Measurements from ENCODE around the gene TBC1D22A.

Gene TBC1D22A

DNA sequence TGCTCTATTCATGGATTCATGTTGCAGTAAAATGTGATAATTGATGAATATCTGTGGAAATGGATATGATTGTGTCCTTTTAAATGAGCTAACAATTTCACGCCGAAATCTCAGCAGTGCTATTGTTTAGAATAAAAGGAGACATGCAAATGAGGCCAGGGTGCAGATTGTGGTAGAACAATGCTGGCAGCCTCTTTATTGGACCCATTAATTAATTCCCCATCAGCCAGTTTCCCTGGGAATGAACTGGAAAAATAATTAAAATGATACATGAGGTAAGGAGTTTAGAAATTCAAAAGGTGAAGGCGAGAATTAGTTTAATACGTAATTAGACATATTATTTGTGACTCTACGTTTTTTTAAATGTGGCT, 306.2 kb downstream of the TBC1D22A start:
- no peak for DNase-seq (ENCODE audit: low read depth in 1 of 2, low spot score in 1 of 2)

DNA sequence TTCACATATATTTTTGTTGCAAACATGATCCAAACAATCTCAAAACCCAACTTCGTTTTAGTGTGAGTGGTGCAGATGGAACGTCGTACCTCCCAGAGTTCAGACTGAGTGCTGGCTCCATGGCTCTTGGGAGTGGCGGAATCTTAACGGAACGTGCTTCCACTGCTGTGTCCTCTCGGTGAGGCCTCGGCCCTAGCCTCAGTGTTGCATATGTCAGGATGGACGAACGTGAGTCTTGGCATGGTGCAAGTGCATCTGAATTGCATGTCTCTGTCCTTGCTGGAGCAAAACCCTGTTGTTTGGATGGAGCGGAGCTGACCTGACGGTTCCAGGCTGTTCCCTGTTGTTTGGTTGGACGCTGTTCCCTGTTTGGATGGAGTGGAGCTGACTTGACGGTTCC, 306.8 kb downstream of the TBC1D22A start:
- DNase-seq (ENCODE audit: low read depth in 1 of 2, low spot score in 1 of 2), result no peak

DNA sequence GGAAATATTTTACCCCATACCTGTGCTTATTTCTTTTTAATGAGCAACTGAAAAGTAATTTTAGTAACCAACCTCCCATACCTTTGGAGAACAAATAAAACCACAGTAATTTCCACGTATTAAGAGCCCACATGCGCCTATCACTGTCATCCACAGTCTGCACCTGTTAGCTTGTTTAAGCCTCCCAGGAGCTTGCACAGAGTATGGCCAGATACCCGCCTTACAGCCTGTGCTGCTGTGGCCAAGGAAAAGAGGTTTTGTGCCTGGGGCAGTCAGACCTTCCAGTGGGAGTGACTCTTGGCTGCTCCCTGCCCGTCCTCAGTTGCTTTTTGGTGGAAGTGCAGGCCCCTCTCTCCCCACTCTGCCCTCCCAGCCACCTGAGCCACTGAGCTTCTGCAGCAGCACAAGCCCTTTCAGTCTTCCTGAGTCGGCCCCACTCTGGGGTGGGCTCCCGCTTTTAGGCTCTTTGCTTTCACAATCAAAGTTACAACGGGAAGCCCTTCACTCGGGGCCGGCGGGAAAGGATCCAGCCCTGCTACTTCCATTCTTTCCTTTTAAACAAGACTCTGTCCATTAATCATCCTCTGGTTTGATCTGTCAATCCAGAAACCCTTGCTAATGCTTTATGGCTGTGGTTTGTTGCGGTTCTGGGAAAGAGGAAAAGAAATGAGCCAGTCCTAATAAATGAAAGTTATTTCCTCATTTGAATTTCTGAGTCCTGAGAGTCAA, 308.8 kb downstream of the TBC1D22A start:
- DNase-seq (ENCODE audit: low read depth in 1 of 2, low spot score in 1 of 2), result no peak

DNA sequence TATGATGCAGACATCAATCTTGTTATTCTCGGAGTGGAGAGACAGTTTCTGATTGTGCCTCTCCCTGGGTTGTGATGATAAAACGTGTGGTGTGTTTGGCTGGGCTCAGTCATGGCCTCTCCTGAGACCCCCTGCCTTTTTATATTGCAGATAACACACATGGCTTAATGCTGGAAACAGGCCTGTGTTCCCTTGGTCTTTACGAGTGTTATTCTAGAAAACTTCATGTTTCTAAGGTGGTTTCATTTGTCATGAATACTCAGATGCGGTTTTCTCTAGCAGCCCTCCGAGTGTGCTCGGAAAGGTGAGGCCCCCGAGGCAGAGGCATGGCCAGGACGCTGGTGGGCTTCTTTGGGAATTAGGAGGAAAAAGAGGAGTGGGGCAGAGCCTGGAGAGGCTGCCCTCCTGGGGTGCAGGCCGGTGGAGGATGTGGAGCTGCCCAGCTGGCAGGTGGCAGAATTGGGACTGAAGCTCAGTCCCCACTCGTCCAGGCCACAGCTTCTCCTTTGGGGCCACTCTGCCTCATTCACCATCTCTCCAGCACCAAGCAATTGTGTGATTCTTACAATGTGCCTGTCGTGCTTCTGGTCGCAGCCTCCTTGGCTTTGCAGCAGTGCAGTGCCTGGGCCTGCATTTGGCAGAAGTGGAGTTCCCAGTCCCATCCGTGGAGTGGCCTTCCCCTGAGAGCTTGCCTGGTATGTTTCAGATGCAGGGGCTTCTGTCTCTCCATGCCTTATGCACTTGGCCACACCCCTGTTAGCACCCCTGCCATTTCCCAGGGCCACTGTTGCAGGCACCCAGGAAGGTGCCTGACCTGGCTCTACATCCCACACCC, 309.6 kb downstream of the TBC1D22A start:
- no peak for DNase-seq (ENCODE audit: low read depth in 1 of 2, low spot score in 1 of 2)

DNA sequence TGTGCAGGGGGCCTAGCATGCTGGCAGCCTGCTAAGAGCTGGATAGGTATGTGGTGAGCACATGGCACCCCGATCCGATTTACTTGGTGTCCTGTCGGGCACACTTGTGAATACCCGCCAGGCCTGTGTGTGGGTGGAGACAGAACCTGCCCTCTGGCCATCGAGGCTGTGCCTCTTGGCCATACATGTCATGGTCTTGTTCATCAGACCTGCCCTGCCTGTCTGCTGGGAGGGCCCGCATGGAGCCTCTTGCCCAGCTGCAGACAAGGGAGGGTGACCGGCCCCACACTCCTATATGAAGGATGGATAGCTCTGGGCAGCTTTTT, 310.2 kb downstream of the TBC1D22A start:
- DNase-seq (ENCODE audit: low read depth in 1 of 2, low spot score in 1 of 2), result no peak

DNA sequence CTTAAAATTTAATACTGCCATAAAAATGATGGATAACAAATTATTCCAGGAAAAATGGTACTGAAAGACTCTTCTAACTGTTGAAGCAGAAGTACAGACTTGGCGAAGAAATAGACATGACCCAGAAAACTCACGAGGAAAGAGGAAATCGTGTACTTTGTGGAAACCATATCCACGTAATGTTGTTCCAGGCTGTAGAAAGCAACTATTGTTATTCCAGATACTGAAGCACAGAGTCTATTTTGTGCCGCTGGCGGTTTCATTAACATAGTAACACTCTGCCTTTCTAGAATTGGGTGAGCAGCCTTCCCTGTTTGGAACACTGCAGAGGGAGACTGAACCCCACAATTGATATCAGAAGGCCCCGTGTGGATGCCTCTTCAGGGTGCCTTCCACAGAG, 310.6 kb downstream of the TBC1D22A start:
- no peak for DNase-seq (ENCODE audit: low read depth in 1 of 2, low spot score in 1 of 2)

DNA sequence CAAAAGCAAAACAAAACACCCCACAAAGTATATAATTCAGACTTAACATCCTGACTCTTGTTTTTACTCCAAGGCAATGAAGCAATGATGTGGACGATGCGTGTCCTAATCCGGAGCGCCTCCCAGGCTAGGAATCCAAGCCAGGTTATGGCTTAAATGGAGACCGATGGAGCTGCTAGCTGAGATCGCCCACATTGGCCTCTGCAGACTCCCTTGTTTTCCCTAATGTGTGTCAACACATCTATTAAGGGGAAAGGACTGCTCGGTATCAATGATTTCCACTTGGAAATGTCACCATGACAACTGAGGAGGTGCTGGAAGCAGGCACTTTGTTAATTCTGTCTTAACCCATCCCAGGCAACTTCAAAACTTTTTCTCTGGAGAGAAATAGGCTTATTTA, 311.7 kb downstream of the TBC1D22A start:
- no peak for DNase-seq (ENCODE audit: low read depth in 1 of 2, low spot score in 1 of 2)

DNA sequence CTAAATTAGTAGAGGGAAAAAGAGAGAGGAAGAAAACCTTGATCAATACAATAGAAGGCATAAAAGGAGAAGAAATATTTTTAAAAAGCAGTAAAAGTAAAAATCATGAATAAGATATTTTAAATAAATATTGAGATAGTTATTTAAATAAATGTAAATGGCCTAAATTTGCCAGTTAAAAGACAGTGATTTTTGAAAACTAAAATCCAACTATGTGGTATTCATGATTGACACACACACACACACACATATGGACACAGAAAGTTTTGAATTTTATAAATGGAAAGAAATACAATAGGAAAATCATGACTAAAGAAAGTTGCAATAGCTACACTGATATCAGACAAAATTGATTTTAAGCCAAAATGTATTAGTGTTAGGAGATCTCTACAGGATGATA, 313.1 kb downstream of the TBC1D22A start:
- no peak for DNase-seq (ENCODE audit: low read depth in 1 of 2, low spot score in 1 of 2)

DNA sequence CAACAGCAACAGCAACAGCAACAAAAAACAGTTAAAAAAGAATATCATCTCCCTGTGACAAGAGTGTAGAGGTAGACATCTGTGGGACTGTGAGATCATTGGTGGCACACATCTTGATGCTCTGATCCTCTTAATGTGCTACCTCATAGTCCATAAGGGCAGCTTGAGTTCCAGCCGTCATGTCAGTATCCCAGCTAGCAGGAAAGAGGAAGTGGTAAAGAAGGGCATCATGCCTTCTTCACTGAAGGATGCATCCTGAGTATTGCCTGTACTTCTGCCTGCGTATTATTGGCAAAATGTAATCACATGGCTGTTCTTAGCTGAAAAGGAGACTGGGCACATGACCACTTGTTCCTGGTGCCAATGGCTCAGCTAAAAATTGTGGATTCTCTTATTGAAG, 314.3 kb downstream of the TBC1D22A start:
- no peak for DNase-seq (ENCODE audit: low read depth in 1 of 2, low spot score in 1 of 2)

DNA sequence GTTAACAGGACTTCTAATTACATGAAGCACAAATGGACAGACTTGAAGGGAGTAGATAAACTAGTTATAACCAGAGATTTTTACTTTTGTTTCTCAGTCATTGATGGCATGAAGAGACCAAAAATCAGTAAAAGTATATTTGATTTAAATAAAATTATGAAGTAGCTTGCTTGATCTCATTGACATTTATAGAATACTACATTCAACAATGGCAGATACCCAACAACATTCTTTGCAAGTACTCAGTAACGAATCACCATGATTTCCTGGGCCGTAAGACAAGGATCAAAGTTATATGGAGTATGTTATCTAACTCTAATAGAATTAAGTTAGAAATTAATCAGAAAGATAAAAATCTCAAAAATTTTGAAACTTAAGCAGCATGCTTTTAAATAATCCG, 317.6 kb downstream of the TBC1D22A start:
- no peak for DNase-seq (ENCODE audit: low read depth in 1 of 2, low spot score in 1 of 2)

DNA sequence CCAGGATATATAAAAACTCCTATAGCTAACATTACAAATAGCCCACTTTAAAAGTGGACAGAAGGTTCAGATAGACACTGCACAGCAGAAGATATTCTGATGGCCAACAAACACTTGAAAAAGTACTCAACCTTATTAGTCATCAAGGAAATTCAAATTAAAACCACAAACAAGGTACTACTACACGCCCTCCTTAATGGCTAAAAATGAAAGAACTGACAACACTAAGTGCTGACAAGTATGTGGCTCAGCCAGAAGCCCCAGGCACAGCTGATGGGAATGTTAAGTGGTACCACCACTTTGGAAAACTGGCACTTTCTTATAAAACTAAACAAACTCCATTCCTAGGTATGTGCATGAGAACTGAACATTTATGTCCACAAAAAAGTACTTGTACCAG, 320.1 kb downstream of the TBC1D22A start:
- no peak for DNase-seq (ENCODE audit: low read depth in 1 of 2, low spot score in 1 of 2)

DNA sequence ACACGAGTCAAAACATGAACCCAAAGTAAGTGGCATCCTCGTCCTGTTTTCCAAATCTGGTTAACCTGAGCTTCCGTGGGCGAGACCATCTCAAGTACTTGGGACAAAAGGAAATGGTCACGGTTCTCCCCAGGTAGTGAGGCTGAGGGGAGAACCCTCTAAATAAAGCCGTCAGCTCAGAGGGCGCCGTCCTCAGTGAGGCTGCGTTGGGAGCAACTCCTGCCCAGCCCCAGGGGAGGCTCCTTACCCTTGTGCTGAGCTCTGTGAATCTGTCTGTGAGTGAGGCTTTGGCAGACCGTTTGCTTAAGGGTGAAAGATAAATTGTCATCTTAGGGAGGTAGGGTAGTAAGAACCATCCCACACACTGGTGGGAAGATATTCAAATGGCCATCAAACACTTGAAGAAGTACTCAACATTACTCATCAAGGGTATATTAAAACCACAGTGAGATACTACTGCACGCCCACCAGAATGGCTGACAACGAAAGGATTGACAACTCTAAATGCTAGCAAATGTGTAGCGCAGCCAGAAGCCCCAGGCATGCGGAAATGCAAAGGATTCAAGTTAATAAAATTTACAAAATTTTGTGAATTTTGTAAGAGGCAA, 321.0 kb downstream of the TBC1D22A start:
- DNase-seq (ENCODE audit: low read depth in 1 of 2, low spot score in 1 of 2), result no peak

DNA sequence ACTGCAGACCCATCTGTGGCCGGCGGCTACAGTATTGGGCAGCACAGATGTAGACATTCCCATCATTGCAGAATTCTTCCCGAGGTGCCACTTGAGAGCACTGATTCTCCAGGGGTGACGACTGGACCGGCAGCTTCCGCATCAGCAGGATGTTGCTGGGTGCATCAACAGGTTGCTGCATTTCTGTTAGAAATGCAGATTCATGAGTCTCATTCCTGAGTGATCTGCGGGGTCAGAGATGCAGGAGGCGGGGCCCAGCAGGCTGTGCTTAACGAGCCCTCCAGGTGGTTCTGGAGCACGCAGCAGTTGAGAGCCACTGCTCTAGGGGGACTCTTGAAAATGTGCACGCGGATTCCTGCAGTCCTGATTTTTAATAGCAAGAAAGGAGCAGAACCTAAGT, 321.8 kb downstream of the TBC1D22A start:
- DNase-seq (ENCODE audit: low read depth in 1 of 2, low spot score in 1 of 2), result no peak

DNA sequence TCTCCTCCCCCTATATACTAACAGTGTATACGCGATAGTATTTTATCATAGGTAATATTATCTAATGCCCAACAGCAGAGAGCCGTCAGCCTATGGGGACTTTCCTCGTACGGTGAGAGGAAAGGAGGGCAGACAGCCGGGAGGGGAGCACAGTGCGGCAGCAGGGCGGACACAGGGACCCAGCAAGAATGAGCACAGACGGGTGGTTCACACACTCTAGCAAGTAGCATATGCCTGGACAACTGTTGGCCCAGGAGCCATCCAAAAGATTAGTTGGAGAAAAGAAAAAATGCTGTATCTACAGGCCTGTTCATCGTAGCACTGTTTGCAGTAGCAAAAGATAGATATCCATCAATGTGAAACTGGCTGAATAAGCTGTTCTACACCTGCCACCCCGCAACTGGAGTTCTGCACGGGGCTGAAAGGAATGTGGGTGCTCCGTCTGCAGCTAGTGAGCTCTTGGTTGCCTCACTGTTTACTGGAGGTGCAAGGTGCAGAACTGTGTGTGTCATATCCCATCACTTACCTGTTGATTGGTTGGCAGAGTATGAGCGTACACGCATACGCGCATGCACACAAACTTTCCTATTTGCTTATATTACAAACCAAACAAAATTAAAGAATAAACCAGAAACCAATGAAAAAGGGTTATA, 324.3 kb downstream of the TBC1D22A start:
- DNase-seq (ENCODE audit: low read depth in 1 of 2, low spot score in 1 of 2), result no peak

DNA sequence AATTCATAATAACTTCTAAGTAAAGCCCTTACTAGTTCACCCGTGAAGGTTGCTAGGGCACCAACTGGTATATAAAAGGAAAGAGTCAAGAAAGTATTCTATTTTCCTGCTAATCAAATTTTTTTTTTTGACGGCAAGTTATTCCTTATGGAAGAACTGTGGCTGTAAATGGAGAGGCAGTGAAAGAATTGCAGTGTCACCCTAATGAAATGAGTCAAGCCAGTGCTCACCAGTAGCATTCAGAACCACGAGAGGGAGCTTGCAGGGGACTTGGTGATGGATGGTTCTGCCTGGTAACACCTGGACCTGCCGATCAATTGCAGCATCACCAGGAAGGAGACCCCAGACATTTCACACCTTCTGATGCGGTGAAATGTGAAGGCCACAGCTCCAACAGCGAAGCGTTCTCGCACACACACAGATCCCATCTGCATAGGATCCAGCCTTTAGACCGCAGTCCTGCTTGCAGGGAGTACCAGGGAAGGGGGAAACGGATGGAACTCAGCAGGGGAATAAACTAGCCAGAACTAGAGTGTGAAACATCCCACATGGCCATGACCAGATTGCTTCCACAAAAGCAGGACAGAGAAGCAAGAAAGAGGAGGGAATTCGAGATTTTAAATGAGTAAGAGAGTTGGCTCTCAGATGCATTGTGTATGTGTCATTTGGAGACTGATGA, 326.2 kb downstream of the TBC1D22A start:
- no peak for DNase-seq (ENCODE audit: low read depth in 1 of 2, low spot score in 1 of 2)

DNA sequence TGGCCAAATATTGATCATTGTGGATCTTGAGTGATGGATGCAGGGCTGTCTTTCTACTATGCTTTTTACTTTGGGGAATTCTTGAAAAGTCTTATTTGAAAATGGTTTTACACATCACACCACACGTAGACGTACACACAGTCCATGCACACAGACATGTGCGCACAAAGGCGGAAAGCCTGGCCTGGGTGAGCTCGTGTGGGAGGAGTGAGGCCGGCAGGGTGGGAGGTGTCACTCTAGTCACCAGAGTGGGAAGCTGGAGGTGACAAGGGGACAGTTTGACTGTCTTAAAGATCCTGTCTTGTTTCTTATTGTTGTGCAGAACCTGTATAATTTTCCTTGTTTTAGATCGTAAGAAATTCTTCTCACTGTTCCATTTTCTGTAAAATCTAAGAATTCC, 326.9 kb downstream of the TBC1D22A start:
- no peak for DNase-seq (ENCODE audit: low read depth in 1 of 2, low spot score in 1 of 2)

DNA sequence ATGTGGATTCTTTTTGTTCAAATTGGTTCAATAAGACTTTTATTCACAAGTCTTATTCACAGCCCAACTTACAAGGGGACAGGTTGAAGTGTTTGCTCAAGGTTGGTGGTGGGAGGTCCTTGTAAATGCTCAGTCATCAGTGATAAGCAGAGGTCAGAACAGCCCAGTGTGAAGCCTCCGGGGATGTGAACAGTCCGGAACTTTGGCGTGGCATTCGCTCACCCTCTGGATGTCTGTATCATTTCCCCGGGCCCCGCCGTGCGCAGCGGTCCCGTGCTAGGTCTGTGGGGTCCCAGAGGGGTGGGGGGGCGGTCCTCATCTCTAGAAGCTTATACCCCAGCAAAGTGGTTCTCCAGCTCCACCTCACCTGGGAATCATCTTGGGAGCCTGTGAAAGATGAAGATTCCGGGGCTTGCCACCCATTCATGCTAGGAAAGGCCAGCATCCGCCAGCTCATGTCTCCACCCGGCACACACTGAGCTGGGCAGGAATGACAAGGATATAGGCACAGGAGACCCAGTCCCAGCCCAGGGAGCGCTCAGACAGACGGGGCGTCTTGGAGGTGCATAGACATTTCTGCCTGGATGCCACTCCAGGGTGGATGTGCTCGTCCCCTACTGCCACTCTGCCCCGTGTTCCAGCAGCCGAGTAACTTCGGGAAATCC, 327.5 kb downstream of the TBC1D22A start:
- no peak for DNase-seq (ENCODE audit: low read depth in 1 of 2, low spot score in 1 of 2)

DNA sequence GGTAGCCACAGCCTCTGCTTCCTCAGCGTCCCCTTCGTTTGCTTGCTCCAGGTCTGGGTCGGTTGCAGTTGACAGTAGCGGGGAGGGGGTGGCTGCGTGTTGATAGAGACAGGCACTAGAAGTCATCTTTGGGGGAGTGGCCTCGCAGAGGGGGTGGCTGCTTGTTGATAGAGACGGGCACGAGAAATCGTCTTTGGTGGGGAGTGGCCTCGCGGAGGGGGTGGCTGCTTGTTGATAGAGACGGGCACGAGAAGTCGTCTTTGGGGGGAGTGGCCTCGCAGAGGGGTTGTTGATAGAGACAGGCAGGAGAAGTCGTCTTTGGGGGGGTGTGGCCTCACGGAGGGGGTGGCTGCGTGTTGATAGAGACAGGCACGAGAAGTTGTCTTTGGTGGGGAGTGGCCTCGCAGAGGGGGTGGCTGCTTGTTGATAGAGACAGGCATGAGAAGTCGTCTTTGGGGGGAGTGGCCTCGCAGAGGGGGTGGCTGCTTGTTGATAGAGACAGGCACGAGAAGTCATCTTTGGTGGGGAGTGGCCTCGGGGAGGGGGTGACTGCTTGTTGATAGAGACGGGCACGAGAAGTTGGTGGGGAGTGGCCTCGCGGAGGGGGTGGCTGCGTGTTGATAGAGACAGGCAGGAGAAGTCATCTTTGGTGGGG, 328.3 kb downstream of the TBC1D22A start:
- DNase-seq (ENCODE audit: low read depth in 1 of 2, low spot score in 1 of 2), result no peak

DNA sequence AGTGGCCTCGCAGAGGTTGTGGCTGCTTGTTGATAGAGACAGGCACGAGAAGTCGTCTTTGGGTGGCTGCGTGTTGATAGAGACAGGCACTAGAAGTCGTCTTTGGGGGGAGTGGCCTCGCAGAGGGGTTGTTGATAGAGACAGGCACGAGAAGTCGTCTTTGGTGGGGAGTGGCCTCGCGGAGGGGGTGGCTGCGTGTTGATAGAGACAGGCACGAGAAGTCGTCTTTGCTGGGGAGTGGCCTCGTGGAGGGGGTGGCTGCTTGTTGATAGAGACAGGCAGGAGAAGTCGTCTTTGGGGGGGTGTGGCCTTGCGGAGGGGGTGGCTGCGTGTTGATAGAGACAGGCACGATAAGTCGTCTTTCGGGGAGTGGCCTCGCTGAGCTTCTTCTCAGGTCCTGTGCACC, 328.8 kb downstream of the TBC1D22A start:
- no peak for DNase-seq (ENCODE audit: low read depth in 1 of 2, low spot score in 1 of 2)

DNA sequence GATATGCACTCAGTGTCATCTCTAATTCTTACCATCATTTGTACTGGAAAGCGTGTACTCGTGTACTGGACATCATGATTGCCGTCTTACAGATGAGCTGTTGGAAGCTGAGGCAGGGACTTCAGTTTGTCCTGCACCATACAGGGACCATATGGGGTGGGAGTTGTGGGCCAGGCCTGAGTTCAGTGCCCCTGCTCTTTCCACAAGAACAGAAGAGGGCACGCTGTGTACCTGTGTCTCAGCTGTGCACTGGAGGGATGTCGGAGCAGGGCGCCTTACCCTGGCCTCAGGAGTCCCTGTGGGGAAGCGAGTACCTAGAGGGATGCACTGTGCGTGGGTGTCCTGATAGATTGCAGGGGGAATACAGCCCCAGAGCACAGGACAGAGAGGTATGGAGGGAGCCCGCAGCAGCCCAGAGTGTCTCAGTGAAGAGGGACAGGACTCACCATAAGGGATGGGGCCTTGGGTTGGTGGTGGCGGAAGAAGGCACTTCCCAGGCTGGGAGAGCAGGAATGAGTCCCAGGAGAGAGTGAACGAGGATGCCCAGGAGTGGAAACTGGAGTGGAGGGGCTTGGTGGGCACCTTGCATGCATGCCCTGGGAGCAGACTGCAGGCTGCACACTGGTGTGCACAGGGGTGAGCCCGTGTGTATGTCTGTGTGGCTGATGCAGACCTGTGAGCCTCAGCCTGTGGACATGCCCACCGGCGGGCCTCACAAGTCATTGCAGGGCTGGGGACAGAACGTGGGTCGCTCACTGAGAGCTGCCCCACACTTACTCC, 329.7 kb downstream of the TBC1D22A start:
- DNase-seq (ENCODE audit: low read depth in 1 of 2, low spot score in 1 of 2), result no peak
